Measurements from ENCODE around the gene FAM107B. TPM values are rescaled to one million over a fixed set of nuclear protein-coding genes. Genes with fewer than 3 reads are reported as not detected.
"Not testable (repeated sequence)": the region's sequence is repeated elsewhere in the genome, so short reads cannot be mapped to it uniquely, and the experiment has no call there.

FAM107B gene
- total RNA-seq, 1 donor from 2014 or later = 156 TPM

DNA sequence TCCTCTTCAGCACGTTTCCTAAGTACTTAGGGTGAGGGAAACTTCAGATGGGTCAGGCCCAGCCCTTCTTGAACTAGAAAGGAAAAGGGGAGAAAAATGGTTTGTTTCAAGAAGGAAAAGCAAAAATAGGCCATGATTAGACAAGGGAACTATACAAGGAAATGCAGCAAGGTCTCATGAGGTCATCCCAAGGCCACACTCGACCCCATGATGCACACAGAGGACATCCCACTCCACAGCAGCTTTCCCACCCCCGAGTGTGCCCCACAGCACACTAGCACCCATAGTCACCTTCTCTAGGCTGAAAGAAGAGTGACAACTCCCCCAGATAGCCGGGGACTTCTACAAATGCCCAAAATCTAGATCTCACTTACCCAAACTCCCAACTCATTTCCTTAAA is 173.4 kb downstream of the FAM107B start:
- H3K9me3 Mint-ChIP-seq = peaks cover 8% of the 10 kb centered on the region
- H3K27ac Mint-ChIP-seq = peak overlapping the region; percentile 68
- peaks cover 76% of the 10 kb centered on the region for H3K4me1 Mint-ChIP-seq (ENCODE audit: low read depth)
- intact Hi-C loops (cut with micrococcal nuclease) = loop anchor here (5.0 kb wide), 2 partner anchors 351 to 814 kb away; partner anchors contain the start of gene DCLRE1C
- no peaks in the 10 kb centered on the region for H3K27me3 Mint-ChIP-seq (ENCODE audit: insufficient read depth)
- DNase-seq (ENCODE audit: low spot score) = no peak
- peaks cover 53% of the 10 kb centered on the region for H3K36me3 Mint-ChIP-seq (ENCODE audit: low read depth)
- peak overlapping the region; percentile 96 for H3K4me3 Mint-ChIP-seq

DNA sequence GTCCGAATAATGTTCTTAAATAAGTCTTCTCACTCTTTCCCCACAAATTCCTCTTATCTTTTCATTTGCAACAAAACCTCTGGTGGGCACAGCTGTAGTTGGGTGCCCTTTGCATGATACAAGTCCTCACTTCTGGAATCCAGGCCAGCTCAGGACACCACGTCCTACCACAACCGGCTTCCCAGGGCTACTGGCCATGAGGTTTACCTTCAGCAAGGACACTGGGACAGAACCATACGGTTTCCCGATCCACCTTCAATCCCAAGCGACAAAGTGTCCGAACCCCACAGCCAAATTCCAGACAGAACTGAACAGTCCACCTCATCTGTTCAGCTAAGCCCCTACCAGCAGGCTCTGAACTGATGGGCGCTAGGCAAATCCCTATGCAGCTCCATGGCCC is 174.6 kb downstream of the FAM107B start:
- H3K36me3 Mint-ChIP-seq (ENCODE audit: low read depth) = peaks cover 64% of the 10 kb centered on the region
- H3K4me1 Mint-ChIP-seq (ENCODE audit: low read depth) = peaks cover 74% of the 10 kb centered on the region
- no peak overlapping the region for H3K4me3 Mint-ChIP-seq
- H3K9me3 Mint-ChIP-seq = no peaks in the 10 kb centered on the region
- H3K27ac Mint-ChIP-seq = peak overlapping the region; percentile 36
- no peak for DNase-seq (ENCODE audit: low spot score)
- intact Hi-C loops (cut with micrococcal nuclease) = loop anchor here (5.0 kb wide), 2 partner anchors 352 to 813 kb away; partner anchors contain the start of gene DCLRE1C
- H3K27me3 Mint-ChIP-seq (ENCODE audit: insufficient read depth) = no peaks in the 10 kb centered on the region

DNA sequence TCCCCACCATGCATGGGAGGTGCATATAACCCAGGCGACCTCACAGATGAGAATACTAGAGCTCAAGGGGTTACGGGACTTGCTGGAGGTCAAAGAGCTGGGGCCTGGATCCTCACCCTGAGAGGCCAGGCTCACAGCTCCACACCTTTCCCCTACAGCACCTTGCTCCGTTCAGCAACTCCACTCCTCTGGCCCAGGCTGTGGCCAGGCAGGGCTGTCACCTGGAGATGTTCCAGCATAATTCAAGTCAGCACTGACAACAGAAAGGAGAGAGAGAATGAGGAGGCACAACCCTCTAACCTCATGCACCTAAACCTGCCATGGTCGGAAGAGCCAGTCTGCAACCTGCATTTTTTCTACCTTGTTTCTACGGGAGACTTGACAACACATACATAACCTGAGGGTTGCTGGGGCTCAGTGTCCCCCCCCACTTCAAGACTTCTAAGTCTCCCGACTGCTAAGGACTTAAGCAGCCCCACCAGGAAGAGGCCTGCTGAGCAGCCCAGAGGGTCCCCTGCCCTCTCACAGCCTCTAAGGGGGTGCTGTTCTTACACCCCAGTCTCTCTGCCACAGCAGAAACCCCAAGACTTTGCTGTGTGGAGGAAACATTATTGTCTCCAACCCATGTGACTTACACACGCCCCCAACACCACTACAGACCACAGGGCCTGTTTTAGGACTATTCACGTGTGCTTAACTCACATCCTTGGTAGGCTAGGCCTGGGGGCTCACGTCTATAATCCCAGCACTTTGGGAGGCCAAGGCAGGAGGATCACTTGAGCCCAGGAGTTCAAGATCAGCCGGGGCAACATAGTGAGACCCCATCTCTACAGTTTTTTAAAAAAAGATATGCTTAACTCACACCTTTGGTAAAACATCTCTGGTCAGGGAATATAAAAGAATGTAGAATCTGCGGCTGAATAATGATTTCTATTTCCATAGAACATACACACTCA is 175.6 kb downstream of the FAM107B start:
- H3K27me3 Mint-ChIP-seq (ENCODE audit: insufficient read depth) = no peaks in the 10 kb centered on the region
- H3K4me1 Mint-ChIP-seq (ENCODE audit: low read depth) = peaks cover 78% of the 10 kb centered on the region
- H3K9me3 Mint-ChIP-seq = no peaks in the 10 kb centered on the region
- peaks cover 71% of the 10 kb centered on the region for H3K36me3 Mint-ChIP-seq (ENCODE audit: low read depth)
- intact Hi-C loops (cut with micrococcal nuclease) = no loop called here
- DNase-seq (ENCODE audit: low spot score) = no peak
- no peak overlapping the region for H3K4me3 Mint-ChIP-seq
- H3K27ac Mint-ChIP-seq = peak overlapping the region; percentile 50

DNA sequence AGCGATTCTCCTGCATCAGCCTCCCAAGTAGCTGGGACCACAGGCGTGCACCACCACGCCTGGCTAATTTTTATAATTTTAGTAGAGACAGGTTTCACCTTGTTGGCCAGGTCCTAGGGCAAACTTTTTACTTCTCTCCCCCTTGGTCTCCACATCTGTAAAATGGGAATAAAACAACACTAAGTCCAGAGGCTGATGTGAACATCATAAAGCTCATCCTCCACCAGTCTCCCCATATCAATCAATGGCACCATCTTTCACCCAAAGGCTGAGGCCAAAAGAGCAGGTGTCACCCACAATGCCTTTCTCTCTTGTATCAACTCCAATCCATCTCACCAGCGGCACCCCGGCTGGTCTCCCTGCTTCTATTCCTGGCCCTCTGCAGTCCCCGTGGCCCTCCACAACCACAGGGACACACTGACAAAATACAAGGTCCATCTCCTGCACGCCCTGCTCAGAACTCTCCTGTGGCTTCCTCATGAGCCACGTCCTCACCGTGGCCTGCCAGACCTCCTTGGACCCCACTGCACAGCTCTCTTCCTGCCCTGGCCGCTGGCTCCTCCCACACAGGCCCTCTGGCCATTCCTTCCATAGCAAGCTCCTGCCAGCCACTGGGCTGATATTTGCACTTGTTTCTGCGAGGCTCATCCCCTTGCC is 179.0 kb downstream of the FAM107B start:
- intact Hi-C loops (cut with micrococcal nuclease) = no loop called here
- H3K9me3 Mint-ChIP-seq = no peaks in the 10 kb centered on the region
- peaks cover 68% of the 10 kb centered on the region for H3K36me3 Mint-ChIP-seq (ENCODE audit: low read depth)
- H3K4me1 Mint-ChIP-seq (ENCODE audit: low read depth) = peaks cover 84% of the 10 kb centered on the region
- DNase-seq (ENCODE audit: low spot score) = no peak
- H3K27ac Mint-ChIP-seq = peak overlapping the region; percentile 49
- H3K27me3 Mint-ChIP-seq (ENCODE audit: insufficient read depth) = no peaks in the 10 kb centered on the region
- H3K4me3 Mint-ChIP-seq = no peak overlapping the region

DNA sequence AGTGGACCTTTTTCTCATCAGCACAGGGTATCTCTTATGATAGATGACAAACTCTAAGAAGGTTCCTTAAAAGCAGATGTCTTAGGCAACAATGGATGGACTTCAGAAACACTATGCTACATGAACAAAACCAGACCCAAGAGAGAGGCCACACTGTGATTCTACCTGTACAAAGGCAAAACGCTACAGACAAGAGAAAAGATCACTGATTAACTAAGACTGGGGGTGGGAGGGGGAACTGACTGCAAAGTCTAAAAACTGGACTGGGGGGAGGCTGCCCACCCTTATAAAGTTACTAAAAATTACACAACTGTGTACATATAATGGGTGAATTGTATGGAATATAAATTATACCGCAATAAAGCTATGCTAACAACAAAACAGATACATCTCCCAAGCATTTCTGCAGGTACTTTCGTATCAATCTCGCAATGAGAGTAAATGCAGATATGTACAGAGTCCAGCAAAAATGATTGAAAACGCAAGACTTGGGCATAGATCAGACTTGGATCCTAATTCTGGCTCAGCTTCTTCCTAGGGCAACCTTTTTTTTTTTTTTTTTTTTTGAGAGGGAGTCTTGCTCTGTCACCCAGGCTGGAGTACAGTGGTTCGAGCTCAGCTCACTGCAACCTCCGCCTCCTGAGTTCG is 179.7 kb downstream of the FAM107B start:
- intact Hi-C loops (cut with micrococcal nuclease) = no loop called here
- Mint-ChIP-seq H3K4me1 (ENCODE audit: low read depth) (peaks cover 87% of the 10 kb centered on the region), H3K27ac (peak overlapping the region; percentile 28)

DNA sequence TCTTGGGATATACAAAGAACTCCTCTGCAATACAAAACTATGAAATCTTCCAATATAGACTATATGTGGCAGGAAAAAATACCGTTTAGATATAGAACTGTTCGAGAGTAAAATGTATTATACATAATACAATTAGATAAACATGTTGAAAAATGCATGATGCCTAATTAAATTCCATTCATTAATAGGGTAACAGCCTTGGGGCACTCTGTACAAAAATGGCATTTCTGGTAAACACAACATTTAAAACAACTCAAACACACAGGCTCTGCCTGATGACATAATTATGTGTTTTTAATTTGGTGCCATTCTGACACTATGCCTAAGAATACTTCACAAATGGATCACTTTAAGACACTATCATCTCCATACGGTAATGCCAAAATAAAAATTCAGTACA is 180.9 kb downstream of the FAM107B start:
- no peak overlapping the region for H3K4me3 Mint-ChIP-seq
- H3K27ac Mint-ChIP-seq = peak overlapping the region; percentile 52
- H3K9me3 Mint-ChIP-seq = no peaks in the 10 kb centered on the region
- H3K36me3 Mint-ChIP-seq (ENCODE audit: low read depth) = peaks cover 67% of the 10 kb centered on the region
- intact Hi-C loops (cut with micrococcal nuclease) = no loop called here
- peaks cover 87% of the 10 kb centered on the region for H3K4me1 Mint-ChIP-seq (ENCODE audit: low read depth)
- no peak for DNase-seq (ENCODE audit: low spot score)
- no peaks in the 10 kb centered on the region for H3K27me3 Mint-ChIP-seq (ENCODE audit: insufficient read depth)

More for the DNA sequence above, 179.7 kb downstream of the FAM107B start:
- Mint-ChIP-seq H3K4me3 (no peak overlapping the region), H3K9me3 (no peaks in the 10 kb centered on the region), H3K36me3 (ENCODE audit: low read depth) (peaks cover 71% of the 10 kb centered on the region), H3K27me3 (ENCODE audit: insufficient read depth) (no peaks in the 10 kb centered on the region)
- no peak for DNase-seq (ENCODE audit: low spot score)

DNA sequence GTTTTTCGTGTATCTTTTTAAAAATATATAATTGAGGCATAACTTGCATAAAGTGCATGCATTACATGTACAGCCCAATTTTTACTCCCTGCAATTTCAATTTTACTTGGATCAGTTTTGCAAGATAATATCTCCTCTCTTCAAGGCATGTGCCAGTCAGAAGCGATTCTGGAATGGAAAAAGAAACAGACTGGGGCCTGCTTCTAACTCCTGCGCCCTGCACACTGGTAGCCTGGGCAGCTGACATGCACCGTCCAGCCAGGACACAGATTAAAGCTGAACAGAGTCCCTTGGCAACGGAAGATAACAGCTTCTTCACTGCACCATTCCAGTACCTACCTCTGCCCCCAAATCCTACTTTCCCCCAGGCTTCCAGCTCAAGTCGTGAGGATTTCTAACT is 182.1 kb downstream of the FAM107B start:
- no peak overlapping the region for H3K27ac Mint-ChIP-seq

DNA sequence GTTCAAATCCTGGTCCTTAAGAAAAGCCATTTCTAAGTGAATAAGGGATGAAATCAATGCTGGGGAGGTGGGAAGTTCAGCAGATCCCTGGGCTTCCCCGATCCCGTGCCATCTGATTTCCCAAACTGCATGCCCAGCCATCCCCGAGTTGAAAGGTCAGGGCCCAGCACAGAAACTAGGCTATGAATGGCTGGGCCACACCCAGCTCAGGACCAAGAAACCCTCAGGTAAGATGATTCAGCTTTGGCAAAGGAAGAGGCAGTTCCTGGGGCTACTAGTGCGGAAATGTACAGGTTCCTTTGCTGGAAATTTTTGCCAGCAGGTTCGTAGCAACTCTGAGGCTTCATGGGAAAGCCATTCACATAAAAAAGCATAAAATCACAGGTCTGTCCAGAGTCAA is 182.7 kb downstream of the FAM107B start:
- Mint-ChIP-seq H3K9me3 (no peaks in the 10 kb centered on the region), H3K27ac (peak overlapping the region; percentile 22), H3K4me3 (no peak overlapping the region), H3K36me3 (ENCODE audit: low read depth) (peaks cover 59% of the 10 kb centered on the region), H3K4me1 (ENCODE audit: low read depth) (peaks cover 90% of the 10 kb centered on the region), H3K27me3 (ENCODE audit: insufficient read depth) (no peaks in the 10 kb centered on the region)
- DNase-seq (ENCODE audit: low spot score) = no peak
- intact Hi-C loops (cut with micrococcal nuclease) = no loop called here

More for the DNA sequence above, 182.1 kb downstream of the FAM107B start:
- no peaks in the 10 kb centered on the region for H3K27me3 Mint-ChIP-seq (ENCODE audit: insufficient read depth)
- no peaks in the 10 kb centered on the region for H3K9me3 Mint-ChIP-seq
- intact Hi-C loops (cut with micrococcal nuclease) = no loop called here
- DNase-seq (ENCODE audit: low spot score) = no peak
- H3K4me3 Mint-ChIP-seq = no peak overlapping the region
- H3K4me1 Mint-ChIP-seq (ENCODE audit: low read depth) = peaks cover 90% of the 10 kb centered on the region
- peaks cover 61% of the 10 kb centered on the region for H3K36me3 Mint-ChIP-seq (ENCODE audit: low read depth)

DNA sequence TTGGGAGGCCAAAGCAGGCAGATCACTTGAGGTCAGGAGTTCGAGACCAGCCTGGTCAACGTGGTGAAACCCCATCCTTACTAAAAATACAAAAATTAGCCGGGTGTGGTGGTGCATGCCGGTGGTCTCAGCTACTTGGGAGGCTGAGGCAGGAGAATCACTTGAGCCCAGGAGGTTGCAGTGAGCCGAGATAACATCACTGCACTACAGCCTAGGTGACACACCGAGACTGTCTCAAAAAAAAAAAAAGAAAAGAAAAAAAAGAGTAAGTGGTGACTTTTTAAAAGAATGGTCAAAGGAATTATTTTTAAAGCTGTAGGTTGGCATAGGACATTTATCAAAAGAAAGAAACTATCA is 185.8 kb downstream of the FAM107B start:
- peak overlapping the region; percentile 97 for H3K27ac Mint-ChIP-seq
- intact Hi-C loops (cut with micrococcal nuclease) = loop anchor here (1.0 to 5.0 kb wide), 9 partner anchors 16 to 368 kb away; partner anchors contain the start of genes CDNF, HSPA14, MEIG1 and MSANTD7
- H3K4me1 Mint-ChIP-seq (ENCODE audit: low read depth) = peaks cover 91% of the 10 kb centered on the region
- H3K36me3 Mint-ChIP-seq (ENCODE audit: low read depth) = peaks cover 51% of the 10 kb centered on the region
- not testable (repeated sequence) for DNase-seq (ENCODE audit: low spot score); H3K9me3 Mint-ChIP-seq; H3K27me3 Mint-ChIP-seq (ENCODE audit: insufficient read depth)
- H3K4me3 Mint-ChIP-seq = peak overlapping the region; percentile 74

DNA sequence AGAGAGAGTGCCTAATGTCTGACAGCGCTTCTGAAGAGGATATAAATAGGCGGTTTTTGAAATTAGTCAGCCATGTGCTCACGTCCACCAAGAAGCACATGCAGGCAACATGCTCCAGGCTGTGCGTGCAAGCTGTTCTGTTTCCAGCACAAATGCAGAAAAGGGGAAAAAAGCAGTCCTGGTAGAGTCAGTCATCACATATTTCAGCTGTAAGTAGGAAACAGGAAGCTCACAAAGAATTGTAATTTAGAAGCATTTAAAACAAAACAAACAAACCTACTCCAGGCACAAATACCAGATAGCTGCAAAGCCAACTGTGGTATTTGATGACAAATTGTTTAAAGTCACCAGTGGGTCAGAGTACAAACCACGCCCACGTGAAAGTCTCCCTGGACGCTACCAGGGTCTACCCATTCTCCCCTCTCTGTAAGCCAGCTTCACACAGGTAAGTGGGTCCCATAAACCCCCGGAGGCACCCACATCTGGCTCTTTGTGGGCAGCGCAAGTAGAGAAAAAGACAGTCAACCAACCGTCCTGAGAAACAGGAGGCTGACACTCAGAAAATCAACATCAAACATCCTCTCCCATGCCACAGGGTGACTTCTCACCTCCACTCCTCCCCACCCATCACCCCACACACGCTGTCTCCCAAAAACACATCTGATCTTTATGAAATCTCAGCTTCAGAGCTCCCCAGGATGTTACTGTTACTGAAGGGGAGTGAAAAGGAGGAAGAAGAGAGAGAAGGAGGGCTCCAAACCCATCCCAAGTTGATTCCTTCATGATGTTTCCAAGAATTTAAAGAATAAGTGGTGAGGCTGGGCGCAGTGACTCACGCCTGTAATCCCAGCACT is 186.4 kb downstream of the FAM107B start:
- DNase-seq (ENCODE audit: low spot score) = peak; percentile 52
- no peaks in the 10 kb centered on the region for H3K9me3 Mint-ChIP-seq
- intact Hi-C loops (cut with micrococcal nuclease) = loop anchor here (1.0 to 5.0 kb wide), 9 partner anchors 17 to 369 kb away; partner anchors contain the start of genes CDNF, HSPA14, MEIG1 and MSANTD7
- H3K4me1 Mint-ChIP-seq (ENCODE audit: low read depth) = peaks cover 94% of the 10 kb centered on the region
- H3K4me3 Mint-ChIP-seq = peak overlapping the region; percentile 74
- H3K27ac Mint-ChIP-seq = peak overlapping the region; percentile 97
- peaks cover 50% of the 10 kb centered on the region for H3K36me3 Mint-ChIP-seq (ENCODE audit: low read depth)
- H3K27me3 Mint-ChIP-seq (ENCODE audit: insufficient read depth) = no peaks in the 10 kb centered on the region

DNA sequence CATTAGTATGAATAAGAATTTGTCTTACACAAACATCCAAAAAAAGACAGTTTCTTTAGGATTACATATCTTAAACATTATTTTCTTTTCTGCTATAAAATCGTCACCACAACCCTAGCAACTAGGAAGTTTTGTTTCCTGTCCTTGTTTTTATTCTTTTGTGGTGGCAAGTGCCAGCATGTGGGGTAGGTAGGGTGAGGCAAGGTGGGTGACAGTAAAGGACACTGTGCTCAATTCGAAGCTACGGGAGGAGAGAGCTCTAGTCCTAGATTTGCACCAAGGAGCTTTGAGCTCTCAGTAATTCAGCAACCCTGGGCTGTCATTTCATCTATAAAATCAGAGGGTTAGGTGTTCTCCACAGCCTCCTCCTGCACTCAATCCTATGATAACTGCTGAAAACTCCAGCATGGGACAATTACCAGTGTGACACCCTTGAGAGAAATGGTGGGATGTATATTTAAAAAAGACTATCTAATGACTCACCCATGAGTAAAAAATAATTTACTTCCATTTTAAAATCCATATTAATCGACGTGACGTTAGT is 187.1 kb downstream of the FAM107B start:
- Mint-ChIP-seq H3K4me1 (ENCODE audit: low read depth) (peaks cover 99% of the 10 kb centered on the region), H3K4me3 (peak overlapping the region; percentile 74), H3K27me3 (ENCODE audit: insufficient read depth) (no peaks in the 10 kb centered on the region), H3K27ac (peak overlapping the region; percentile 97), H3K36me3 (ENCODE audit: low read depth) (peaks cover 49% of the 10 kb centered on the region), H3K9me3 (no peaks in the 10 kb centered on the region)
- intact Hi-C loops (cut with micrococcal nuclease) = loop anchor here (1.0 to 5.0 kb wide), 10 partner anchors 15 to 370 kb away; partner anchors contain the start of genes CDNF, HSPA14, MEIG1 and MSANTD7
- no peak for DNase-seq (ENCODE audit: low spot score)

Measured in activated T-helper 1 cell treated with anti-CD3 and anti-CD28 coated beads, Interleukin-12 subunit alpha, Interleukin-12 subunit beta, Interleukin-2, Interleukin-4 antibody, amounts not matched to agents 30 ng/mL and 10 ng/mL and 1 ng/mL, durations not matched to agents 14 hours and 24 hours and 36 hours (primary cell).